SK-N-SH treated with all-trans-retinoic acid at 6 μM for 48 hours (cell line): ENCODE data around the gene FANCL.
"Not testable (repeated sequence)": the region's sequence is repeated elsewhere in the genome, so short reads cannot be mapped to it uniquely, and the experiment has no call there.

Experiments used
- ARNTL ChIP-seq: fragments of 450-650 bp; formaldehyde crosslinking; IDR thresholded peaks from 2 replicates; pipeline ENCODE4 v1.5.0; 2020; ENCODE audit warnings: low read depth, mild to moderate bottlenecking, moderate library complexity, borderline replicate concordance
- CSDC2 ChIP-seq: fragments of 250-450 bp; sonication (Bioruptor Pico); IDR thresholded peaks from 2 replicates; pipeline ENCODE4 v1.5.0; 2020; ENCODE audit warnings: mild to moderate bottlenecking, moderate library complexity
- CSRNP3 ChIP-seq: fragments of 250-450 bp; sonication (Bioruptor Pico); IDR thresholded peaks from 2 replicates; pipeline ENCODE4 v1.5.1; 2021; ENCODE audit warnings: mild to moderate bottlenecking, moderate library complexity
- ESRRG ChIP-seq: fragments of 250-450 bp; sonication (Bioruptor Pico); IDR thresholded peaks from 2 replicates; pipeline ENCODE4 v1.6.1; 2021; ENCODE audit warnings: mild to moderate bottlenecking
- GLIS3 ChIP-seq: fragments of 250-450 bp; sonication (Bioruptor Pico); IDR thresholded peaks from 2 replicates; pipeline ENCODE4 v1.5.0; 2020; ENCODE audit warnings: mild to moderate bottlenecking, moderate library complexity
- ISL1 ChIP-seq: fragments of 250-450 bp; sonication (Bioruptor Pico); IDR thresholded peaks from 2 replicates; pipeline ENCODE4 v2.1.2; 2022; ENCODE audit warnings: mild to moderate bottlenecking, moderate library complexity
- PATZ1 ChIP-seq: fragments of 250-450 bp; sonication (Bioruptor Pico); IDR thresholded peaks from 2 replicates; pipeline ENCODE4 v1.8.0; 2020; ENCODE audit warnings: mild to moderate bottlenecking, moderate library complexity, borderline replicate concordance
- PPARA ChIP-seq: fragments of 250-450 bp; sonication (Bioruptor Pico); IDR thresholded peaks from 2 replicates; pipeline ENCODE4 v1.5.0; 2020; ENCODE audit warnings: mild to moderate bottlenecking, borderline replicate concordance
- RARB ChIP-seq: fragments of 250-450 bp; sonication (Bioruptor Pico); IDR thresholded peaks from 2 replicates; pipeline ENCODE4 v1.8.0; 2021; ENCODE audit warnings: mild to moderate bottlenecking, moderate library complexity
- TCF4 ChIP-seq: fragments of 250-450 bp; sonication (Bioruptor Pico); IDR thresholded peaks from 2 replicates; pipeline ENCODE4 v1.8.0; 2021; ENCODE audit warnings: mild to moderate bottlenecking, moderate library complexity, borderline replicate concordance
- TSHZ2 ChIP-seq: fragments of 250-450 bp; sonication (Bioruptor Pico); IDR thresholded peaks from 2 replicates; pipeline ENCODE4 v1.5.0; 2020; ENCODE audit warnings: mild to moderate bottlenecking, moderate library complexity
- ZFP3 ChIP-seq: fragments of 250-450 bp; sonication (Bioruptor Pico); IDR thresholded peaks from 2 replicates; pipeline ENCODE4 v1.5.0; 2020; ENCODE audit warnings: mild to moderate bottlenecking, moderate library complexity
- ZNF565 ChIP-seq: fragments of 450-650 bp; formaldehyde crosslinking; conservative IDR thresholded peaks from 2 replicates; pipeline ENCODE4 v1.5.0; 2020; ENCODE audit warnings: low read depth, mild to moderate bottlenecking, moderate library complexity
- TF ChIP-seq, protein P1 (sequence below): fragments of 250-450 bp; sonication (Bioruptor Pico); IDR thresholded peaks from 2 replicates; pipeline ENCODE4 v1.8.0; 2021; ENCODE audit warnings: low read depth, mild to moderate bottlenecking, moderate library complexity, borderline replicate concordance

GRCh38 chr2:58210951-58211568 is 30.1 kb downstream of the FANCL start:
- not testable (repeated sequence) for TF ChIP-seq PATZ1 (CRISPR knock-in tag); CSDC2 (CRISPR knock-in tag); ESRRG (CRISPR knock-in tag); ZNF565 (CRISPR knock-in tag); ARNTL; ZFP3; PPARA (CRISPR knock-in tag); RARB (CRISPR knock-in tag); GLIS3 (CRISPR knock-in tag); ISL1; TCF4 (CRISPR knock-in tag); CSRNP3 (CRISPR knock-in tag); TSHZ2 (CRISPR knock-in tag)
- TF ChIP-seq, protein P1, sequence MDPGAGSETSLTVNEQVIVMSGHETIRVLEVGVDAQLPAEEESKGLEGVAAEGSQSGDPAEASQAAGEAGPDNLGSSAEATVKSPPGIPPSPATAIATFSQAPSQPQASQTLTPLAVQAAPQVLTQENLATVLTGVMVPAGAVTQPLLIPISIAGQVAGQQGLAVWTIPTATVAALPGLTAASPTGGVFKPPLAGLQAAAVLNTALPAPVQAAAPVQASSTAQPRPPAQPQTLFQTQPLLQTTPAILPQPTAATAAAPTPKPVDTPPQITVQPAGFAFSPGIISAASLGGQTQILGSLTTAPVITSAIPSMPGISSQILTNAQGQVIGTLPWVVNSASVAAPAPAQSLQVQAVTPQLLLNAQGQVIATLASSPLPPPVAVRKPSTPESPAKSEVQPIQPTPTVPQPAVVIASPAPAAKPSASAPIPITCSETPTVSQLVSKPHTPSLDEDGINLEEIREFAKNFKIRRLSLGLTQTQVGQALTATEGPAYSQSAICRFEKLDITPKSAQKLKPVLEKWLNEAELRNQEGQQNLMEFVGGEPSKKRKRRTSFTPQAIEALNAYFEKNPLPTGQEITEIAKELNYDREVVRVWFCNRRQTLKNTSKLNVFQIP (CRISPR knock-in tag) = not testable (repeated sequence)
